ENCODE results near the gene UBE2L3.
"Not testable (repeated sequence)": the region's sequence is repeated elsewhere in the genome, so short reads cannot be mapped to it uniquely, and the experiment has no call there.

UBE2L3 gene

DNA sequence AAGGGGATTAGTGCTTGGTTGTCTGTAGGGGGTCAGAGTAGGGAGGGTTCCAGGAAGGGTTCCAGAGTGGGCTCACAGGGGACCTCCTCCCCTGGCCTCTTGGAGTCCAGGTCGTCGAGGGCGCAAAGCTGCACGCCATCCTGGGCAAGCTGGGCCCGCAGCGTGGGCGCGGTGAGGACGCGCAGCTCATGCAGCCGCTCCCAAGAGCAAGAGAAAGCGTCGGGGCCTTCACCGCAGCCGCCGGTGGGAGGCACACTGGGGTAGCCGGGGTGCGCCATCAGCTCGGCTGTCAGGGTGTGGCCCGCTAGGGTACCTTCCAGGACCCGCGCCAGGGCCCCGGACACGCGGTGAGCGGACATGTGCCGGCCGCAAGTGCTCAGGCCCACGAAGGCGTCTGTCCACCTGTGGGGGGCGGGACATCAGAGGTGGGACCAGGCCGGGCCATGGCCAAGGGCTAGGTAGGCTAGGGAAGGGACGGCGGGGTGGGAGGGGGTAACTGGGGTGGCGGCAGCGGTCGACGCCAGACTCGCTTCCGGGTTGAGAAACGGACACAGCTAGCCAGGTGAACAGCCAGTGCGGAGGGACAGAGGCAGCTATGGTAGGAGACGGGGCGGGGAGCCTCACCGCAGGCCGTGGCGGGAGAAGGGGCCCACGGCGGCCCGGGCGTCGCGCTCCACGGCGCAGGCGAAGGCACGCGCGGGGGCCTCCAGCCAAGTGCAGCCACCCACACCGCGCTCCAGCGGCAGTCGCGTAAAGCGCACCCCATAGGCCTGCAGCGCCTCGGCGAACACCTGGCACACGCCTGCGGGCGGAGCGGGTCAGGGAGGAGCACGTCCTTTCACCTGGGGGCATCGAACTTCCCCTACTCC, 61.1 kb downstream of the UBE2L3 start:
- no peak for DNase-seq (ENCODE audit: low read depth)

DNA sequence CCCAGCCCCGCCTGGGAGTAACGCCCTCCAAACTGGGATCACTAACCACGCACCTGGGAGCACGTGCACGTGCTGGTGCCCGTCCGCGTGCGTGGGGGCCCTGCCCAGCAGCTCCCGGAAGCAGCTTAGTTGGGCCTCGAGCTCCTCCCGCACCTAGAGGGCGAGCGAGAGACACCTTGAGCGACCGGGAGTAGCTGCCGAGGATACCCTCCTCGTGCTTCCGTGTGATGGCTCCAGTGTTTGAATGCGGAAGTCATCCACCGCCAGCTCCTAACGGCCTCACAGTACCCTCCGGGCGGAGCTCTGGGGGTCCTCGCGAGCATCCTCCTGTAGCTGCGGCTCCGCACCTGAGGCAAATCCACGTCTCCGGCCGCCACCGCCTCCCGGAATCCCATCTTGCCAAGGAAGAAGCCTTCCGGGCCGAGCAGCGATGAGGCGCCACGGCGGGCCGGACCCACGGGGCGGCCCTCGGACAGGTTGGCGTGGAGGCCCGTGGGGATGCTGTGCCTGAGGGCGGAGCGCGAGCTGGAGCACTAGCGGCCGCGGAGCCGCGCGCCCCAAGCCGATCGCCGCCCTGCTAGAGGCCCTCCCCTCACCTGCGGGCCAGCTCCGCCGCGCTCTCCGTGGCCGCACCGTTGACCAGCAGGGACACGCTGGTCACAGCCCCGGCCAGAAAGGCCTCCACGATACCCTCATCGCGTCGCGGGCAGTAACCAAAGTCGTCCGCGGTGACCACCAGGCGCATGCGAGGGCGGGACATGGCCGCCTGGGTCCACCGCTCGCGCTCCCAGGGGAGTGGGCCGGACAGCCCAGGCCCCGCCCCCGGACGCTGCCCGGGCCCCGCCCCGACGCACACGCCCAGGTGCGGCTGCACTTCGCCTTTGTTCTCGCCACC, 62.0 kb downstream of the UBE2L3 start, which contains the start of gene YDJC:
Gene YDJC (minus strand): TSS at position 768 of the 895 bp plus-strand sequence. CDS start 8 bp downstream, at position 760.
- DNase-seq (ENCODE audit: low read depth) = peak; percentile 89

DNA sequence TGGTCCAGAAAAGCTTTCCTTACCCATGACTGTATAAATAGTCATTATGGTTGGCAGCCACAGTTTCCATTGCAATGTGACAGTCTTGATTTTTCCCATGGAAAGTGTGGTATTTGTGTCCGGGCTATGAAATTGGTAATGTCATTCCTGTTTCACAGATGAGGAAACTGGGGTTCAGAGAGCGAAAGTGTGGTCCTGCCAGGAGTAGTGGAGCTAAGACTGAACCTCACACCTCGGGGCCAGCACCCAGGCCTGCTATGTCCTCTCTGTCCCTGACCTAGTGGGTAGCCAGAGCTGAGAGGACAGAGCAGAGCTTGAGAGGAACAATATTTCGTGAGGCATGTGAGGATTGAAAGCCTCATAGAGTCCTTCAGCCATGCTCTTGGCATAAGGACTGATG, 63.5 kb downstream of the UBE2L3 start:
- DNase-seq (ENCODE audit: low read depth) = no peak

DNA sequence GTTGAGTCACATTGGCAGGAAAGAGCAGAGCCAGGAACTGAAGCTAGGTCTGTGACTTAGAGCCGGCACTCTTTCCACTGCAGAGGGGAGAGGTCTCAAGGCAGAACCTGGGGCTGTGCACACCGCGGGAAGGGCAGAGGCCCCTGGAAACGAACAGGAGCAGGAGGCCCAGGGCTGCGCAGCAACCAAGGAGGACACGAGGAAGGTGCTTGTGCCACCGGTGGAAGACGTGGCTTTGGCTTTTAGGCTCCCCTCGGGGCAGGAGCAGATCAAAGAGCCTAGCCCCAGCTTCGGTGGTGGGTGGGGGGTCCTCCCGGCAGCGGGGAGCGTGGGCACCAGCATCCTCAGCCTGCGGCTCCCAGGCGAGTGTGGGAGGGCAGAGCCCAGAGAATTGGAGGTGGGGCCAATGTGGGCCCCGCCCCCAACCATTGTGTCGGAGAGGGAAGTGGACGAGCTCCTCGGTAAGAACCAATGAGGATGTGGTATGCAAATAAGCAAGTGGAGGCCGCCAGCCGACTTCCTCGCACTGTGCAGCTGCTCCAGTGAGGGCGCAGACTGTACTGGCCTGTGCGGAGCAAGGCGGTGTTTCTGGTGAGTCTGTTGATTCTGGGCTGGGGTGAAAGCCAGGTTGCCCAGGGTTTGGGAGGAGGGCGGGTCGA, 64.9 kb downstream of the UBE2L3 start, which contains the start of gene CCDC116:
Gene CCDC116 (plus strand): TSS at position 524 of the 659 bp plus-strand sequence. CDS start 422 bp downstream, outside the sequence.
- no peak for DNase-seq (ENCODE audit: low read depth)

DNA sequence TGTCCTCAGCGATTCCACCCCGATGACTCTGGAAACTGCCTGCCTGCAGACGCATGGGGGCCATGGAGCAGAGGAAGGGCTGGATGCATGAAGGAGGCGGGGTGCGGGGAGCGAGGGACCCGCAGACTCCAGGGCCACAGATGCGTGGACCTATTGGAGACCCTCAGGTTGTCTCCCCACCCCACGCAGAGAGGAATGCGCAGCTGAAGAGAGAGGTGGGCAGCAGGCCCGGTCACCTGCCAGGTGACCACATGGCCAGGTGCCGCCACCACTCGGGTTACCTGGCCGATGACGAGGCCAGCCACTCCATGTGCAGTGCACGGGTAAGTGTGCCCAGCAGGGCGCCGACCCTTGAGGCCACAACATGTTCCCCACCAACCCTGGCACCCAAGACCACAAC, 65.4 kb downstream of the UBE2L3 start:
- no peak for DNase-seq (ENCODE audit: low read depth)

DNA sequence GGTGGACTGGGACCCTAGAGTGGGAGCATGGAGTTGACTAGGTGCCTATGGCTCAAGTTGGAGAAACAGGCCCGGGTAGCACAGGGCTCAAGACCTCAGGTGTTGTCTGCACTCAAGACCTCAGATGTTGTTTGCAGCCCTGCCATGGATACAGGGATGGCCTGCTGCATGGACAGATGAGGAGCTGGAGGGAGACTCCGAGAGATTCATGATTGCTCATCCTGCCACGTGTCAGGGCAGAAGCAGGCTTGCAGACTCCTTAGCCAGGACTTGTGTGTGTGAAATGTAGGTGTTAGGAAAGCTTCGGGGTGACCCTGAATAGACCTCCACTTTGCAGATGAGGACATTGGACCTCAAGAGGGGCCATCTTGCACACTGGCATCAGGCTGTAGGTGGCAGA, 66.0 kb downstream of the UBE2L3 start:
- DNase-seq (ENCODE audit: low read depth) = no peak

DNA sequence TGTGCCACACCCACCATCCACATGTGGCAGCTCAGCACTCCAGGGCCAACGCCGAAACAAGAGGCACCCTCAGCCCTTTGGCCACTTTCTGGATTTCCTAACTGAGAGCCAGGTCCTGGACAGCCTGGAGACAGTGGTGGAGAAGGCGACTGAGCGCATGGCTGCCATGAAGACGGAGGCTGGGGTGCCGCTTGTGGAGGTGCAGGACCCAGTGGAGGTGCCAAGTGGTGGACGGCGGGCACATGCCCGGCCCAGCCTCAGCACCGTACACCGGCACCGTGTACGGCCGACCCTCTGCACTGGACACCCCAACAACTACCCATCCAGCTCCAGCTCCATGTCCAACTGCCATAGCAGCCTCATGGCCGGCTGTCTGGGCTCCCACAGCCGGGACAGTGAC, 66.6 kb downstream of the UBE2L3 start:
- DNase-seq (ENCODE audit: low read depth) = no peak

DNA sequence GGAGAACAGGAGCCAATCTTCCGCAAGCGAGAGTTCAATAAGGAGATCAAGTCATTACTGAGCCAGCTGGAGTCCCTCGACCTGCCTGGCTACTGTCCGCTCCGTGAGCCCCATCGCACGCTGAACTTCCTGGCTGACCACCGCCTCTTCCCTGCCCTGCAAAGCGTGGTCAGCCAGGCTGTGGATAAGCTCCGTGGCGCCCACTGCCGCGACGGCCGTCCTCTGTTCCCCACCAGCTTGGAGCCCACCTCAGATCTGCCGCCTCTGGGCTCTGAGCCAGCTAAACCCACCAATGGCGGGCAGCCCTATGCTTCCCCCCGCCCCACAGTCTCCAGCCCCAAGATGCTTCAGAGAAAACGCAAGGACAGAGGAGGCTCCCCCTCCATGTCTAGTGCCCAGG, 67.3 kb downstream of the UBE2L3 start:
- DNase-seq (ENCODE audit: low read depth) = no peak

DNA sequence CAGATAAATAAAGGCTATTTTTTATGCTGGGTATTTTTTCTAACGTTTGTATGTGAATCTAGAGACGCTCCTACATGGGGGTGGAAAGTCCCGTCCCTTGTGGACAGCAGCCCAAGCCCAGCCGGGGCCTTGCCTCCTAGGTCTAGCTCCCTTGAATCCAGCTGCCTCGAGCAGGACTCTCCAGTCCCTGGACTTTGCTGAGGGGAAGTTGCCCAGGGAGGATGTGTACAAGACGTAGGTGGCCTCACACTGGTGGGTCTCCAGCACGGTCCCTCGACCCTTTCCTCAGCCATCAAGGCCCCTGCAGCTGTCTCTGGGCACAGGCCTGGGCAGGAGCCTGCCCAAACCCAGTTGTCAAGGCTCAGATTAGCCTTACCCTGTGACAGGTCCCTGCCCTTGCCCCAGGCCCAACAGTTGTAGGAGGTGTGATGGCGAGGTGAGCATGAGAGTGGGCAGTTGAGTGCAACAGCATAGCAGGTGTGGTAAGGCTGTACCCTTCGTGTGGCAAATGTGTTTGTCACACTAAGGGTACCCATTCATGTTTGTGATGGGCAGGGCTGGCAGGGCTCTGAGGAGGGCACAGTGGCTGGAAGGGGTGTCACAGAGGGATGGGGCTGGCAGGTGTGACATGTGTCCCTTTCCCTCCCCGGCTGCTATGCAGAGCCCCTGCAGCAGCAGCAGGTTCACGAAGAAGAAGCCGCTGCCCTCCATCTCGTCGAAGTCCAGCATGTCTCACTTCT, 68.4 kb downstream of the UBE2L3 start:
- no peak for DNase-seq (ENCODE audit: low read depth)

DNA sequence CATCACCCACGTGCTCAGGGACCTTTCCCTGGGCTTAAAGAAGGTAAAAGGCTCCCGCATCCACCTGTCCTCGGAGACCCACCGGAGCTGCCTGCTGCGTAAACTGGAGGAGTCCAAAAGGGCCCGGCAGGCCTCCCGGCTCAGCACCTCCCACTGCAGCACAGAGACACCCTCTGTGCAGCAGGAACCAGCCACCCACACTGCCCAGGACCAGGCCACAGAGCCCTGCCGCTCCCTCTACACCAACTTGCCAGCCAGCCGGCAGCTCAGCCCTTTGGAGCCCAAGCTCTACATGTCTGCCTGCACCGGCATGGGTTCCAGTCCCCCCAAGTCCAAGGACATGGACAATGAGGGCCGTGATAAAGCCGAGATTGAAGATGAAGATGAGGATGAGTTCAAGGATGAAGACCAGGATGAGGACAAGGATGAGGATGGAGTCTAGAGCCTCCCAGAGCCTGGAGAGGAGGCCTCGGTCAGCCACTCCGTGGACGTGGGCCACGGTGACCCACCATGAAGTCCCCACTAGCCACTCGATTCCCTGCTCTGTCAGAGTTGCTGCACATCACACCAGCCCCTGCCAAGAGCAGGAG, 69.2 kb downstream of the UBE2L3 start:
- DNase-seq (ENCODE audit: low read depth) = no peak

DNA sequence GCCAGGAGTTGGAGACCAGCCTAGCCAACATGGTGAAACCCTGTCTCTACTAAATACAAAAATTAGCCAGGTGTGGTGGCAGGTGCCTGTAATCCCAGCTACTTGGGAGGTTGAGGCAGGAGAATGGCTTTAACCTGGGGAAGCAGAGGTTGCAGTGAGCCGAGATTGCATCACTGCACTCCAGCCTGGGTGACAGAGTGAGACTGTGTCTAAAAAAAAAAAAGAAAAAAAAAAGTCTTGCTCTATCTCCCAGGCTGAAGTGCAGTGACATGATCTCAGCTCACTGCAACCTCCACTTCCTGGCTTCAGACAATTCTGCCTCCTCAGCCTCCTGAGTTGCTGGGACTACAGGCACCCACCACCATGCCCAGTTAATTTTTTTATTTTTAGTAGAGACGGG, 69.9 kb downstream of the UBE2L3 start:
- DNase-seq (ENCODE audit: low read depth) = not testable (repeated sequence)

DNA sequence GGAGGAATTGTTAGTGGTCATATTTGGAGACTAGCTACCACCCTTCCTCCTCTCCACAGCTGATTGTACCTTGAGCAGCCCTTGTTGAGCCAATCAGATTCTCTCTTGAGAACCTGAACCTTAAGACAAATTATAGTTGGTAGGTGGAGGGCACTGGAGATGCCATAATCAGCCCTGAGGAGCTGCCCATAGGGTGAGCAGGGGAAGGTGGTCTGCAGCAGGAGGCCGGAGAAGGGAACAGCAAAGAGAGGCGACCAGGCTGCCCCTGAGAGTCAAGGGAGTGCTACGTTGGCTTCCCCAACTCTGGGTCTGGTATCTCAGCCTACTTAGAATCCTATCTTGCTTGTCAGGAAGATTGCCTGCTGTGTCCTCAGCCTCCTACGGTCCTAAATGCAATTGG, 71.8 kb downstream of the UBE2L3 start:
- no peak for DNase-seq (ENCODE audit: low read depth)

DNA sequence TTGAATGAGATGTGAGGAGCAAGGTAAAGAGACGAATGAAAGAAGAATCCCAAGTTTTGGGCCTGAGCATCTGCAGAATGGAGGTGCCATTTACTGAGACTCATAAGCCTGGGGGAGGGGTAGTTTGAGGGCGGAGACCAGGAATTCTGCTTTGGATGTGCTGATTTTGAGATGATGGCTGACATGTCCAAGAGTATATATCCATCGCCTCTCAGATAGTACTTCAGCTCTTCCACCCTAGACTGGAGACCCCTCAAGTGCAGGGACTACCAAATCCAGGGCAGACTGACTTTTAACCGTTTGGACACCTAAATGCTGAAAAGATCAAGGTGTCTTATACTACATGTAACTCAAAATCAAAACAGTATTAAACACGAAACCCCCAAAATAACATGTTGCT, 73.3 kb downstream of the UBE2L3 start:
- DNase-seq (ENCODE audit: low read depth) = no peak

DNA sequence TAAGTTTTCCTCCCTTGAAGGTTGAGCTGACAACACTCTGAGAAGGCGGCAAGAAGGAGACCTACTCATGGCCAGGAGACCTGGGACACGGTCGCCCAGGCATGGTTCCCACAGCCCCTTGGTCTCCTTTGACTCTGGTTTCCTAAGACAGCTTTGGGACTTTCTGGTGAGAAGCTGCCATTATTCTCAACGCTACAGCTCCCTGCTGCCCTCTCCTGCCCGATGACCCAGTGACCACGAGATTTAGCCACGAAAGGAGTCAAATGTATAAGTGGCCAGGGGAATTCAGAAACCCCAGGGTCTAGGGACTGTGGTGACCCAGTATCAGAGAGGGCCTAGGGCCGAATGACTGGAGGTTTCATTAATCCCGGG, 73.9 kb downstream of the UBE2L3 start:
- DNase-seq (ENCODE audit: low read depth) = peak; percentile 51

DNA sequence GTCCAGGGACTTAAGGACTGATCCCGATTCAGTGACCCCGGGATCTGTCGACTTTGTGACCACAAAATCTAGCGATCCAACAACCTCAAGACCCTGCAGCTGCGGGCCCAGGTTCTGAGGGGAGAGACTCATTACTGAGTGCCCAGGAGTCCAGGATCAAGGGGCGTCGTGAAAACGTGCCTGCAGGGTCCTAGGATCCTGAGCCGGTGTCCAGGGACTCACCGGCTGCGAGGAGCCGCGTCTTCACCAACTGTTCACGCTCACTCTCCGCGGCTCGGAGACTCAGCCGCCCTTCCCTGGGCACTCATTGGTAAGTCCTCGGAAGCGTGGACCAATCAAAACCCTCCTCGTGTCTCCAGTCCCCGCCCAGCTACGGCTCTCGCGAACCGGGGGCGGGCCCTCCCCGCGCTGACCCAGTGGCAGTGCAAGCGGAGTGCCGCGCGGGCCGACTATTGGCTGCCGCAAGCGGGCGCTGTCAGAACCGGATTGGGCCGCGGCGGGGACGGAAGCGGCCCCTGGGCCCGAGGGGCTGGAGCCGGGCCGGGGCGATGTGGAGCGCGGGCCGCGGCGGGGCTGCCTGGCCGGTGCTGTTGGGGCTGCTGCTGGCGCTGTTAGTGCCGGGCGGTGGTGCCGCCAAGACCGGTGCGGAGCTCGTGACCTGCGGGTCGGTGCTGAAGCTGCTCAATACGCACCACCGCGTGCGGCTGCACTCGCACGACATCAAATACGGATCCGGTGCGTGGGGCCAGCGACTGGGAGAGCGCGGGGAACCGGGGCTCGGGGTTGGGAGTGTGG, 74.5 kb downstream of the UBE2L3 start, which contains the start of gene SDF2L1:
Gene SDF2L1 (plus strand): TSS at position 514 of the 795 bp plus-strand sequence. CDS start 35 bp downstream, at position 549.
- peak; percentile 98 for DNase-seq (ENCODE audit: low read depth)

DNA sequence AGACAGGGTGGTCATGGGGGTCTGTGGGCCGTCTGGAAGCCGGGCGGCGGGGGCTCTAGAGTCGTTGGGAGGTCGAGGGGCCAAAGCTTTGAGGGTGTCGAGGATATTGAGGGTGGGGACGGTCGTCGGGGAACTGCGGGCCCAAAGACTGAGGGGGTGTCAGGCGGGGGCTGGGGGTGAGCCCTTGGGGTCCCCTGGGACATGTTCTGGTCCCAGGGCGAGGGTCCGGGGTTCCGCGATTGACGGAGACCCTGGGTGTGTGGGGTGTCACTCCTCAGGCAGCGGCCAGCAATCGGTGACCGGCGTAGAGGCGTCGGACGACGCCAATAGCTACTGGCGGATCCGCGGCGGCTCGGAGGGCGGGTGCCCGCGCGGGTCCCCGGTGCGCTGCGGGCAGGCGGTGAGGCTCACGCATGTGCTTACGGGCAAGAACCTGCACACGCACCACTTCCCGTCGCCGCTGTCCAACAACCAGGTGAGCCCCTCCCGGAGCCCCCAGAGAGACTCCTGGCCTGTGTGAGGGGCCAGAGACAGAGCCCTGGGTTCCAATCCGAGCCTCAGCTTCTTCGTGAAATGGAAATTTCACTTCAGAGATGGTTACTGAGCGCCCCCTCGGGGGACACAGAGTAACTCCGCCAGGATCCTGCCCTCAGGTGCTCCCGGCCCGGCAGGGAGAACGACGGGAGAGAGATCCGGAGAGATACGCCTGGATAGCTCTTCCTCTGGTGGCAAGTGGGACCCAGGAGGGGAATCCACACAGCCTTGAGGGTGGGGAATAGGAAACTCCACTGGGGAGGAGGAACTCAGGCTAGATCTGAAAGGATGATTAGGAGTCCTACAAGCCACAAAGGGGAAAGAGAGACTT, 75.3 kb downstream of the UBE2L3 start:
- DNase-seq (ENCODE audit: low read depth) = no peak

DNA sequence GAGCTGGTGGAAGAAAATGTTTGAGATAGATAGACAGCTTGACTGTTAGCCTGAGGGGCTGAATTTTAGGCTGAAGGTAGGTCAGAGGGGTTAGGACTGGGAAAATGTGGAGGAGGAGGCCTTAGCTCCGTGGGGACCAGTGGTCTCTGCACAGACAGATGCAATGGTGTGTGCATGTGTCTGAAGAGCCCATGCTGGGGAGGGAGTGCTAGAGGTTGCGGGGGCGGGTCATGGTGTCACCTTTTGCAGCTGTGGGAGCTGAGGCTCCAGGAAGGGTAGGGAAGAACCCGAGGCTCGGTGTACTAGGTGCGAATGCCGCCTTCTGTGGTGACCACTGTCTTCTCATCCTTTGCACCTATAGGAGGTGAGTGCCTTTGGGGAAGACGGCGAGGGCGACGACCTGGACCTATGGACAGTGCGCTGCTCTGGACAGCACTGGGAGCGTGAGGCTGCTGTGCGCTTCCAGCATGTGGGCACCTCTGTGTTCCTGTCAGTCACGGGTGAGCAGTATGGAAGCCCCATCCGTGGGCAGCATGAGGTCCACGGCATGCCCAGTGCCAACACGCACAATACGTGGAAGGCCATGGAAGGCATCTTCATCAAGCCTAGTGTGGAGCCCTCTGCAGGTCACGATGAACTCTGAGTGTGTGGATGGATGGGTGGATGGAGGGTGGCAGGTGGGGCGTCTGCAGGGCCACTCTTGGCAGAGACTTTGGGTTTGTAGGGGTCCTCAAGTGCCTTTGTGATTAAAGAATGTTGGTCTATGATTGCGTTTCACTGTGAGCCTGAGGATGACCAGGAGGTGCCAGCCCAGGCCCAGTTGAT, 76.2 kb downstream of the UBE2L3 start:
- no peak for DNase-seq (ENCODE audit: low read depth)

DNA sequence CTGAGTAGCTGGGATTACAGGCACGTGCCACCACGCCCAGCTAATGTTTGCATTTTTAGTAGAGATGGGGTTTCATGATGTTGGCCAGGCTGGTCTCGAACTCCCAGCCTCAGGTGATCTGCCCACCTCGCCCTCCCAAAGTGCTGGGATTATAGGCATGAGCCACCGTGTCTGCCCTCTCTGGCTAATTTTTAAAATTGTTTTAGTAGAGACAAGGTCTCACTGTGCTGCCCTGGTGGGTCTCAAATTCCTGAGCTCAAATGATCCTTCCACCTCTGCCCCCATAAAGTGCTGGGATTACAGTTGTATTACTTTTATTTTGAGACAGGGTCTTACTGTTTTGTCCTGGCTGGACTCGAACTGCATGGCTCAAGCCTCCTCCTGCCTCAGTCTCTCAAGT, 78.0 kb downstream of the UBE2L3 start:
- DNase-seq (ENCODE audit: low read depth) = not testable (repeated sequence)

Measured in fibroblast of gingiva (primary cell).